HG02798 (cell line): ENCODE data around the gene NUBP2.
"Not testable (repeated sequence)": the region's sequence is repeated elsewhere in the genome, so short reads cannot be mapped to it uniquely, and the experiment has no call there.

Source experiments
- ATAC-seq: cut with Tn5 transposase; IDR thresholded peaks from one replicate; pipeline ENCODE4 v1.9.1; 2021; ENCODE audit warnings: mild to moderate bottlenecking; ENCODE audit not compliant: unreplicated experiment, poor library complexity

Gene NUBP2

GRCh38 chr16:1794908-1795666 lies 12.3 kb downstream of the NUBP2 start:
- no peak for ATAC-seq

GRCh38 chr16:1799263-1799662 lies 16.5 kb downstream of the NUBP2 start:
- ATAC-seq, result not testable (repeated sequence)

- ATAC-seq, result no peak
Observed at GRCh38 chr16:1800701-1801100, 17.9 kb downstream of the NUBP2 start.

- no peak for ATAC-seq
Observed at GRCh38 chr16:1807626-1808025, 24.9 kb downstream of the NUBP2 start.

- no peak for ATAC-seq
Observed at GRCh38 chr16:1808691-1809090, 25.9 kb downstream of the NUBP2 start.

- ATAC-seq, result no peak
Observed at GRCh38 chr16:1809281-1809801, 26.6 kb downstream of the NUBP2 start.

- no peak for ATAC-seq
Observed at GRCh38 chr16:1810106-1810505, 27.3 kb downstream of the NUBP2 start.

- no peak for ATAC-seq
Observed at GRCh38 chr16:1810536-1810935, 27.8 kb downstream of the NUBP2 start.

- ATAC-seq, result no peak
Observed at GRCh38 chr16:1812732-1813163, 30.0 kb downstream of the NUBP2 start.

GRCh38 chr16:1815461-1815860 lies 32.7 kb downstream of the NUBP2 start:
- ATAC-seq, result no peak

GRCh38 chr16:1816396-1817275 lies 33.9 kb downstream of the NUBP2 start:
- ATAC-seq, result no peak

GRCh38 chr16:1817276-1817589 lies 34.5 kb downstream of the NUBP2 start:
- no peak for ATAC-seq

GRCh38 chr16:1817716-1818115 lies 35.0 kb downstream of the NUBP2 start:
- no peak for ATAC-seq

GRCh38 chr16:1818204-1818872 lies 35.6 kb downstream of the NUBP2 start:
- ATAC-seq, result no peak

GRCh38 chr16:1818873-1819525 lies 36.2 kb downstream of the NUBP2 start:
- no peak for ATAC-seq

- no peak for ATAC-seq
Observed at GRCh38 chr16:1819611-1820010, 36.9 kb downstream of the NUBP2 start.

- ATAC-seq, result no peak
Observed at GRCh38 chr16:1820096-1820945, 37.6 kb downstream of the NUBP2 start.

- ATAC-seq, result no peak
Observed at GRCh38 chr16:1820946-1821290, 38.2 kb downstream of the NUBP2 start.

GRCh38 chr16:1821861-1822611 lies 39.3 kb downstream of the NUBP2 start:
- ATAC-seq, result no peak
